Common myeloid progenitor, CD34-positive (primary cell): ENCODE measurements around the gene PA2G4.
"Not testable (repeated sequence)": the region's sequence is repeated elsewhere in the genome, so short reads cannot be mapped to it uniquely, and the experiment has no call there.

Source experiments
- CTCF ChIA-PET: fragments of 350-600 bp; sonication (Branson Sonifier 250); formaldehyde crosslinking; loops from one replicate; lab custom pipeline; 2021; ENCODE audit warnings: antibody characterized with exemption; lab: Charles Lee
- POLR2A ChIA-PET: fragments of 350-600 bp; sonication (Branson Sonifier 250); formaldehyde crosslinking; loops from one replicate; lab custom pipeline; 2021; ENCODE audit warnings: antibody characterized with exemption; lab: Charles Lee
- DNase-seq, 3 donors: peaks; one replicate each; pipeline versions ENCODE4 v3.0.0 to v3.0.0-alpha.2; 2013
- H3K27ac ChIP-seq, 2 experiments: 1 replicate in 1 of 2; 2 replicates in 1 of 2; pipeline ENCODE4 v1.7.0; 2013; ENCODE audit warnings: inconsistent platforms in 2 of 2, low read length in 2 of 2, mild to moderate bottlenecking in 2 of 2, low read depth in 1 of 2, moderate library complexity in 1 of 2; ENCODE audit not compliant: severe bottlenecking in 2 of 2, insufficient read depth in 1 of 2, poor library complexity in 1 of 2
- H3K27me3 ChIP-seq, 5 experiments: replicated peaks in 2 of 5; 1 replicate in 3 of 5; 2 replicates in 2 of 5; pipeline versions ENCODE4 v1.6.1 to v1.7.0; 2013; ENCODE audit warnings: low read length in 4 of 5, mild to moderate bottlenecking in 2 of 5, moderate library complexity in 2 of 5, inconsistent platforms in 1 of 5; ENCODE audit not compliant: insufficient read depth in 5 of 5, control insufficient read depth in 4 of 5
- H3K36me3 ChIP-seq, 4 experiments: 1 replicate in 2 of 4; 2 replicates in 2 of 4; pipeline versions ENCODE4 v1.6.1 to v1.7.0; 2013; ENCODE audit warnings: low read length in 3 of 4, control low read depth in 1 of 4, mild to moderate bottlenecking in 1 of 4; ENCODE audit not compliant: control insufficient read depth in 4 of 4, insufficient read depth in 4 of 4
- H3K4me1 ChIP-seq, 4 experiments: 1 replicate in 3 of 4; 2 replicates in 1 of 4; pipeline versions ENCODE4 v1.6.1 to v1.7.1; 2013; ENCODE audit warnings: low read length in 3 of 4, mild to moderate bottlenecking in 3 of 4, control low read depth in 1 of 4, inconsistent platforms in 1 of 4, moderate library complexity in 1 of 4; ENCODE audit not compliant: control insufficient read depth in 4 of 4, insufficient read depth in 4 of 4; ENCODE audit errors: control extremely low read depth in 1 of 4
- H3K4me3 ChIP-seq, 7 experiments: 1 replicate in 4 of 7; 2 replicates in 3 of 7; pipeline versions ENCODE4 v1.5.1 to v1.7.0; 2013; ENCODE audit warnings: mild to moderate bottlenecking in 7 of 7, low read length in 6 of 7, moderate library complexity in 6 of 7, inconsistent platforms in 2 of 7, low read depth in 2 of 7, control low read depth in 1 of 7; ENCODE audit not compliant: insufficient read depth in 4 of 7, control insufficient read depth in 1 of 7; ENCODE audit errors: extremely low read depth in 1 of 7
- H3K9me3 ChIP-seq, 5 experiments: 1 replicate in 4 of 5; 2 replicates in 1 of 5; pipeline versions ENCODE4 v1.6.1 to v1.7.1; 2013; ENCODE audit warnings: low read length in 4 of 5, mild to moderate bottlenecking in 2 of 5, inconsistent platforms in 1 of 5, low read depth in 1 of 5, moderate library complexity in 1 of 5; ENCODE audit not compliant: control insufficient read depth in 4 of 5, insufficient read depth in 2 of 5; ENCODE audit errors: control extremely low read depth in 1 of 5
- WGBS: methylation state at CpG from one replicate; pipeline ENCODE4 v1.1.5; 2013; ENCODE audit not compliant: insufficient coverage; 5-methylcytosine and 5-hydroxymethylcytosine counted together

The PA2G4 gene

DNA sequence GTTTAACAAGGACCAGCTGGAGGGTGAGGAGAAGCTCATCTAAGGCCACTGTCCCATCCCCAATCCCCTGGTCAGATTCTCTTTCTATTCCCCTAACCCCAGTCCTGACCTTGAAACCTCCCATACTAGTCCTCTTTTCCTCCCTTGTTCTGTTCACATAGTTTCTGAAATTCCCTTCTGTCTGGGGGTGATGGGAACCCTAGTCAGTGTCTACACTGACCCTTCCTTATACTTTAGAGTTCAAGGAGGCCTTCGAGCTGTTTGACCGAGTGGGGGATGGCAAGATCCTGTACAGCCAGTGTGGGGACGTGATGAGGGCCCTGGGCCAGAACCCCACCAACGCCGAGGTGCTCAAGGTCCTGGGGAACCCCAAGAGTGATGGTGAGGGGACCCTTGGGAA lies 50.5 kb downstream of the PA2G4 start:
- Histone ChIP-seq H3K27me3 (no peaks in the 10 kb centered on the region), H3K4me1 (peaks cover 10 to 58% (median 46%) of the 10 kb centered on the region in 4 experiments), H3K36me3 (peaks cover 0 to 17% (median 12%) of the 10 kb centered on the region in 4 experiments), H3K27ac (no peak overlapping the region), H3K9me3 (no peaks in the 10 kb centered on the region), H3K4me3 (no peak overlapping the region)
- no peak for DNase-seq
- CTCF ChIA-PET = interaction anchor here (0.7 to 3.1 kb wide), 13 partner anchors 8 to 88 kb away, joined by 3 to 15 read pairs (median 3); partner anchors contain the start of genes ESYT1, SMARCC2 and ZC3H10
- POLR2A ChIA-PET = no interaction called here
- WGBS = no CpG with 5 or more reads among the region's 5 CpGs

DNA sequence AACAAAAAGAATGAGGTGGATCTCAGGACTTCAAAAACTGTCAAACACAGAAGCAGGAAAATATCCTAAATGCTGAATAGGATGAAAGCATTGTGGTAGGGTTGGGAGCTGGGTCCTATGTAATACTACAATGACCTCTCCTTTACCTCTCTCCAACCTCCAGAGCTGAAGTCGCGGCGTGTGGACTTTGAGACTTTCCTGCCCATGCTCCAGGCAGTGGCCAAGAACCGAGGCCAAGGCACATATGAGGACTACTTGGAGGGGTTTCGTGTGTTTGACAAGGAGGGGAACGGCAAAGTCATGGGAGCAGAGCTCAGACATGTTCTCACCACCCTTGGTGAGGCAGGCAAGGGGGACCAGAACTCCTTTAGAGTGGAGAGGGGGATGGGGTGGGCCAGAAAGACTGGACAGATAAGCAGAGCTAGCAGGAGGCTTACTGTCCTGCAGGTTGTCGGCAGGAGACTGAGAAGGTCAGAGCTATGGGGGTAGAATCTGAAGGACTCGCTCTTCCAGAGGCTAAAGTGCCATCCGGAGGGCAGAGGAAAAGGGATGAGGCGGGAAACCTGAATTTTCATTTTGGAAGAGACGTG lies 51.0 kb downstream of the PA2G4 start:
- no peak for DNase-seq
- Histone ChIP-seq H3K9me3 (no peaks in the 10 kb centered on the region), H3K4me3 (no peak overlapping the region), H3K36me3 (peaks cover 0 to 22% (median 16%) of the 10 kb centered on the region in 4 experiments), H3K27ac (no peak overlapping the region), H3K4me1 (peaks cover 12 to 62% (median 51%) of the 10 kb centered on the region in 4 experiments), H3K27me3 (no peaks in the 10 kb centered on the region)
- ChIA-PET CTCF (interaction anchor here (1.0 to 3.1 kb wide), 12 partner anchors 8 to 36 kb away, joined by 3 to 15 read pairs (median 6); partner anchors contain the start of genes ESYT1, SMARCC2 and ZC3H10), POLR2A (interaction anchor here (0.7 kb wide), 1 partner anchor 67 kb away, joined by 3 read pairs; no protein-coding TSS in a partner anchor)
- 96% methylated on average over 11 of the region's 11 CpGs for WGBS

DNA sequence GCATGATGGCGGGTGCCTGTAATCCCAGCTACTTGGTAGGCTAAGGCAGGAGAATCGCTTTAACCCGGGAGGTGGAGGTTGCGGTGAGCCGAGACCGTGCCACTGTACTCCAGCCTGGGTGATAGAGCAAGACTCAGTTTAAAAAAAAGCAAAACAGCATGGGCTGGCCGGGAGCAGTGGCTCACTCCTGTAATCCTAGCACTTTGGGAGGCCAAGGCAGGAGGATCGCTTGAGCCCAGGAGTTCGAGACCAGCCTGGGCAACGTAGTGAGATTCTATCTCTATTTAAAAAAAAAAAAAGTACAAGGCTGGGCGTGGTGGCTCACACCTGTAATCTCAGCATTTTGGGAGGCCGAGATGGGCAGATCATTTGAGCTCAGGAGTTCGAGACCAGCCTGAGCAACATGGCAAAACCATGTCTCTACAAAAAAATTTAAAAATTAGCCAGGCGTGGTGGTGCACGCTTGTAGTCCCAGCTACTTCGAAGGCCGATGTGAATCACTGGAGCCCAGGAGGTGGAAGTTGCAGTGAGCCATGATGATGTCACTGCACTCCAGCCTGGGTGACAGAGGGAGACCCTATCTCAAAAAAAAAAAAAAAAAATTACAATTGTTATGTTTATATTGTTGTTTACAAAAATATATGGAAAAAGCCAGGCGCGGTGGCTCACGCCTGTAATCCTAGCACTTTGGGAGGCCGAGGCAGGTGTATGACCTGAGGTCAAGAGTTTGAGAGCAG lies 52.3 kb downstream of the PA2G4 start:
- not testable (repeated sequence) for H3K27me3 ChIP-seq, H3K9me3 ChIP-seq, DNase-seq
- peaks cover 12 to 54% (median 48%) of the 10 kb centered on the region in 4 experiments for H3K4me1 ChIP-seq
- H3K27ac ChIP-seq = peak overlapping the region; percentile 25 to 83
- CTCF ChIA-PET = interaction anchor here (1.0 to 2.2 kb wide), 4 partner anchors 19 to 301 kb away, joined by 3 to 9 read pairs (median 6); partner anchors contain the start of genes ESYT1 and SMARCC2
- peak overlapping the region in 5 of 7 experiments; percentile 72 to 99 (median 94) for H3K4me3 ChIP-seq
- POLR2A ChIA-PET = interaction anchor here (0.6 to 0.8 kb wide), 2 partner anchors 41 to 112 kb away, joined by 3 to 4 read pairs; no protein-coding TSS in a partner anchor
- 98% methylated on average over 12 of the region's 21 CpGs for WGBS
- H3K36me3 ChIP-seq = peaks cover 0 to 35% (median 27%) of the 10 kb centered on the region in 4 experiments

DNA sequence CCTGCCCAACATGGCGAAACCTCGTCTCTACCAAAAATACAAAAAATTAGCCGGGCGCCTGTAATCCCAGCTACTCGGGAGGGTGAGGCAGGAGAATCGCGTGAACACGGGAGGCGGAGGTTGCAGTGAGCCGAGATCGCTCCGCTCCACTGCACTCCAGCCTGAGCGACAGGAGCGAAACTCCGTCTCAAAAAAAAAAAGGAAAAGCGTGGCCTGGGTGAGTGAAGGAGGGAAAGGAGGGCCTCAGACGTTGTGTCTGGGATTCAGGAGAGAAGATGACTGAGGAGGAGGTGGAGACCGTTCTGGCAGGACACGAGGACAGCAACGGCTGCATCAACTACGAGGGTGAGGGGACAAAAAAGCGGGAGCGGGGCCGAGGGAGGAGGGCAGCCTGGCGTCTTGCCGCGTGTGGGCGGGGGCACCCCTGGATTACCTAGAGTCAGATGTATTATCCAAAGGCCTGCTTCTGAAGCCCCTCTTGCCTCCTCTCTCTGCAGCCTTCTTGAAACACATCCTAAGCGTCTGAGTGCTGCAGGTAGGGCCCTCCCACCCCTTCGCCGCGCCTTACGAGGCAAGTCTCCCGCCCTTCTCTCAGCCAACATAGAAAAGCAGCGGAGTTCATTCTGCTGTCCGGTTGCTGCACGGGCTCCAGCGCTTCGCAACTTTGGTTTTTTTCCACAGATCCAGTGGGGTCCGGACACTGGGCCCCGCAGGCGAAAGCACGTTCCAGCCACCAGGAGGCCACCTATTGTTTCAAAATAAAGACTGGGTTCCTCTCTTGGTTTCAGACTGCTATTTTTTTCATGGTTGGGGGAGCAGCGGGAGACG lies 53.1 kb downstream of the PA2G4 start:
- peak overlapping the region; percentile 25 to 83 for H3K27ac ChIP-seq
- peak overlapping the region; percentile 44 to 99 (median 75) for H3K4me3 ChIP-seq
- peaks cover 0 to 42% (median 34%) of the 10 kb centered on the region in 4 experiments for H3K36me3 ChIP-seq
- no peaks in the 10 kb centered on the region for H3K27me3 ChIP-seq
- POLR2A ChIA-PET = interaction anchor here (0.5 to 2.6 kb wide), 4 partner anchors 11 to 113 kb away, joined by 3 to 24 read pairs (median 4); partner anchors contain the start of gene ESYT1
- no peaks in the 10 kb centered on the region for H3K9me3 ChIP-seq
- CTCF ChIA-PET = interaction anchor here (0.6 to 2.4 kb wide), 6 partner anchors 13 to 301 kb away, joined by 3 to 13 read pairs (median 6); partner anchors contain the start of genes ESYT1 and SMARCC2
- WGBS = 1% methylated on average over 30 of the region's 45 CpGs
- peak; percentile 83 to 88 (median 87) for DNase-seq
- H3K4me1 ChIP-seq = peaks cover 12 to 50% (median 44%) of the 10 kb centered on the region in 4 experiments

DNA sequence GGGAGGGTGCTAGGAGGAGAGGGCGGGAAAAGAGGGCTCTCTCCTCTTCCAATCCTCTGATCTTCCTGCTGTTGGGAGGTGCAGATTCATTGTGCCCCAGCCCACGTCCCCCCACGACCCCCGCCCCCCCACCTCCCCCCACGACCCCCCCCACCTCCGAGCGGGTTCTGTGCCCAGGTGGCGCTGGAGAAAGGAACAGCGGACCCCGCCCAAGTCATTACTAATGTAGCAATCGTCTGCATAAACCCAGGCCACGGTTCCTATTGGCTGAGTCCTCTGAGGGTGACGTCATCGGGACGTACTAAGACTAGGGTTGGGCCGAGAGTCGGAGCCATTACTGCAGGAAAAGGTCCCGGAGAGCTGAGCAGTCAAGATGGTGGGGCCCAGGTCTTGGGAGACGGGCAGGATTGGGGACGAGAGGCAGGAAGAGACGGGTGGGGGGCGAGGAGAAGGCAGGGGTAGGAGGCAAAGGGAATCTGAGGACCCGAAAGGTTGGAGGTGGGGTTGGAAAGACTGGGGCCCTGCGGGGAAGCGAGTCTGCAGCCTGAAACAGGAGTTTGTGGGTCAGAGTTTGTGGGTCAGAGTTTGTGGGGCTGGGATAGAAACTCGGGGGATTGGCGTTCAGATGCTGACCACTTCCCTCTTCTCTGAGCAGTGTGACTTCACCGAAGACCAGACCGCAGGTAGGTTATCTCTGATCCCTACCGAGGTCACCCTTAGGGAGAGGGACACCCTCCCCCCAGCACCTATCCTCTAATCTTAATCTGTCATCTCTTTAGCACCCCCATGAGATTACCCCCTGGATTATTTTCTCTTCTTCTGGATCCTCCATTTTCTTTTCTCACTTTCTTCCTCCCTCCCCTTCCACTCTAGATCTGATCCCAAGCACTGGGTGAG lies 53.9 kb downstream of the PA2G4 start, which contains the start of gene MYL6:
TSS of gene MYL6 (plus strand) at position 331 of the 897 bp plus-strand sequence. CDS start at position 374, 43 bp downstream.
- peak; percentile 97 to 98 (median 98) for DNase-seq
- ChIA-PET CTCF (interaction anchor here (0.6 to 5.6 kb wide), 11 partner anchors 10 to 421 kb away, joined by 3 to 36 read pairs (median 4); partner anchors contain the start of genes ESYT1, SMARCC2 and ZC3H10), POLR2A (interaction anchor here (0.5 to 2.6 kb wide), 4 partner anchors 11 to 158 kb away, joined by 4 to 24 read pairs (median 6); partner anchors contain the start of genes ESYT1 and ZC3H10)
- WGBS = 0% methylated on average over 21 of the region's 30 CpGs
- Histone ChIP-seq H3K27me3 (no peaks in the 10 kb centered on the region), H3K4me3 (peak within 1 kb of the TSS; percentile 71 to 99 (median 97)), H3K9me3 (no peaks in the 10 kb centered on the region), H3K36me3 (peaks cover 0 to 51% (median 40%) of the 10 kb centered on the region in 4 experiments), H3K4me1 (peaks cover 10 to 42% (median 37%) of the 10 kb centered on the region in 4 experiments), H3K27ac (peak within 1 kb of the TSS; percentile 94 to 98)
